ENCODE data around the gene PBOV1.

PBOV1 gene

GRCh38 chr6:138218449-138218848 lies at the start of gene PBOV1:
Gene PBOV1 (minus strand): TSS chr6:138218491. CDS start chr6:138218395, 96 bp downstream.
- DNase-seq (ENCODE audit: low spot score) = no peak

- DNase-seq (ENCODE audit: low spot score) = no peak
These were observed 47.8 kb upstream of the PBOV1 start for GRCh38 chr6:138266095-138266494.

GRCh38 chr6:138264372-138264880 lies 46.1 kb upstream of the PBOV1 start:
- no peak for DNase-seq (ENCODE audit: low spot score)

- DNase-seq (ENCODE audit: low spot score) = no peak
These were observed 45.7 kb upstream of the PBOV1 start for GRCh38 chr6:138263963-138264362.

- DNase-seq (ENCODE audit: low spot score) = no peak
These were observed 43.0 kb upstream of the PBOV1 start for GRCh38 chr6:138261116-138261780.

- no peak for DNase-seq (ENCODE audit: low spot score)
These were observed 40.7 kb upstream of the PBOV1 start for GRCh38 chr6:138258991-138259390.

- DNase-seq (ENCODE audit: low spot score) = no peak
These were observed 39.9 kb upstream of the PBOV1 start for GRCh38 chr6:138258197-138258596.

GRCh38 chr6:138257638-138258040 lies 39.3 kb upstream of the PBOV1 start:
- no peak for DNase-seq (ENCODE audit: low spot score)

GRCh38 chr6:138255443-138255842 lies 37.2 kb upstream of the PBOV1 start:
- no peak for DNase-seq (ENCODE audit: low spot score)

GRCh38 chr6:138253731-138254130 lies 35.4 kb upstream of the PBOV1 start:
- DNase-seq (ENCODE audit: low spot score) = no peak

GRCh38 chr6:138250513-138251247 lies 32.4 kb upstream of the PBOV1 start:
- no peak for DNase-seq (ENCODE audit: low spot score)

- DNase-seq (ENCODE audit: low spot score) = no peak
These were observed 31.8 kb upstream of the PBOV1 start for GRCh38 chr6:138250053-138250452.

- no peak for DNase-seq (ENCODE audit: low spot score)
These were observed 30.6 kb upstream of the PBOV1 start for GRCh38 chr6:138248878-138249277.

- DNase-seq (ENCODE audit: low spot score) = no peak
These were observed 29.7 kb upstream of the PBOV1 start for GRCh38 chr6:138248011-138248410.

GRCh38 chr6:138246650-138247440 lies 28.6 kb upstream of the PBOV1 start:
- no peak for DNase-seq (ENCODE audit: low spot score)

GRCh38 chr6:138245751-138246150 lies 27.5 kb upstream of the PBOV1 start:
- no peak for DNase-seq (ENCODE audit: low spot score)

- no peak for DNase-seq (ENCODE audit: low spot score)
These were observed 24.8 kb upstream of the PBOV1 start for GRCh38 chr6:138242987-138243592.

- DNase-seq (ENCODE audit: low spot score) = no peak
These were observed 23.6 kb upstream of the PBOV1 start for GRCh38 chr6:138241934-138242333.

- DNase-seq (ENCODE audit: low spot score) = no peak
These were observed 23.1 kb upstream of the PBOV1 start for GRCh38 chr6:138241381-138241780.

- DNase-seq (ENCODE audit: low spot score) = no peak
These were observed 22.4 kb upstream of the PBOV1 start for GRCh38 chr6:138240476-138241245.

GRCh38 chr6:138239774-138240173 lies 21.5 kb upstream of the PBOV1 start:
- DNase-seq (ENCODE audit: low spot score) = no peak

Data from hematopoietic multipotent progenitor cell treated with erythropoietin and hydrocortisone succinate and interleukin-3 and kit ligand, for 17 days (in vitro differentiated cells).